HepG2 (cell line): ENCODE data around the gene ACSM2B. TPM values are rescaled to one million over a fixed set of nuclear protein-coding genes. Genes with fewer than 3 reads are reported as not detected.

Source experiments
- ADNP ChIP-seq: sonication (generic); formaldehyde crosslinking; IDR thresholded peaks from 2 replicates; pipeline ENCODE4 v1.4.0; 2020; ENCODE audit warnings: missing genetic modification reagents
- AKNA ChIP-seq: sonication (generic); formaldehyde crosslinking; IDR thresholded peaks from 2 replicates; pipeline ENCODE4 v1.4.0; 2020; ENCODE audit warnings: missing genetic modification reagents, borderline replicate concordance
- BRCA1 ChIP-seq: sonication (generic); formaldehyde crosslinking; IDR thresholded peaks from 2 replicates; pipeline ENCODE4 v1.4.0; 2020; ENCODE audit warnings: missing genetic modification reagents
- CBX2 ChIP-seq, 2 experiments: fragments of 200-600 bp in 1 of 2; sonication (generic); formaldehyde crosslinking in 1 of 2; IDR thresholded peaks; 2 replicates each; pipeline versions ENCODE4 v1.7.0 to v1.8.1; 2018 to 2022; ENCODE audit warnings: low read depth in 2 of 2, low read length in 1 of 2, mild to moderate bottlenecking in 1 of 2, missing genetic modification reagents in 1 of 2
- CREBL2 ChIP-seq: sonication (generic); formaldehyde crosslinking; IDR thresholded peaks from 2 replicates; pipeline ENCODE4 v1.8.1; 2023; ENCODE audit warnings: missing genetic modification reagents, mild to moderate bottlenecking, borderline replicate concordance
- ESRRA ChIP-seq: sonication (generic); formaldehyde crosslinking; IDR thresholded peaks from 2 replicates; pipeline ENCODE4 v1.5.1; 2020; ENCODE audit warnings: mild to moderate bottlenecking, low read depth, missing genetic modification reagents
- HDAC6 ChIP-seq: fragments of 200-600 bp; sonication (generic); IDR thresholded peaks from 2 replicates; pipeline ENCODE4 v1.7.0; 2017; ENCODE audit warnings: mild to moderate bottlenecking, antibody characterized with exemption, low read length, low read depth
- HNF4A ChIP-seq: sonication (generic); formaldehyde crosslinking; IDR thresholded peaks from 2 replicates; pipeline ENCODE4 v1.4.0; 2020; ENCODE audit warnings: missing genetic modification reagents
- JDP2 ChIP-seq: sonication (generic); formaldehyde crosslinking; IDR thresholded peaks from 2 replicates; pipeline ENCODE4 v1.8.1; 2022; ENCODE audit warnings: missing genetic modification reagents, borderline replicate concordance
- KLF13 ChIP-seq: sonication (generic); formaldehyde crosslinking; IDR thresholded peaks from 2 replicates; pipeline ENCODE4 v1.4.0; 2020; ENCODE audit warnings: mild to moderate bottlenecking, missing genetic modification reagents
- POLR2A ChIP-seq, 2 experiments: IDR thresholded peaks; 2 replicates each; pipeline ENCODE4 v1.6.1; 2011; ENCODE audit warnings: low read depth in 2 of 2, low read length in 2 of 2, mild to moderate bottlenecking in 1 of 2, moderate library complexity in 1 of 2; ENCODE audit not compliant: insufficient read depth in 1 of 2
- POLR2AphosphoS5 ChIP-seq: IDR thresholded peaks from 2 replicates; pipeline ENCODE4 v1.6.1; 2012; ENCODE audit warnings: low read depth, low read length
- SIX1 ChIP-seq: sonication (generic); formaldehyde crosslinking; IDR thresholded peaks from 2 replicates; pipeline ENCODE4 v1.4.0; 2020; ENCODE audit warnings: missing genetic modification reagents, borderline replicate concordance
- ZFP91 ChIP-seq: sonication (generic); formaldehyde crosslinking; IDR thresholded peaks from 2 replicates; pipeline ENCODE4 v1.9.0; 2022; ENCODE audit warnings: missing genetic modification reagents, mild to moderate bottlenecking, borderline replicate concordance
- ZKSCAN1 ChIP-seq: fragments of 150-350 bp; IDR thresholded peaks from 2 replicates; pipeline ENCODE4 v1.6.1; 2014; ENCODE audit warnings: low read length
- ZNF367 ChIP-seq: sonication (generic); formaldehyde crosslinking; IDR thresholded peaks from 2 replicates; pipeline ENCODE4 v1.4.0; 2020; ENCODE audit warnings: missing genetic modification reagents, borderline replicate concordance
- ZNF501 ChIP-seq: sonication (generic); formaldehyde crosslinking; IDR thresholded peaks from 2 replicates; pipeline ENCODE4 v1.5.1; 2020; ENCODE audit warnings: mild to moderate bottlenecking, moderate library complexity, missing genetic modification reagents
- ZNF747 ChIP-seq: sonication (generic); formaldehyde crosslinking; IDR thresholded peaks from 2 replicates; pipeline ENCODE4 v1.8.1; 2023; ENCODE audit warnings: missing genetic modification reagents, mild to moderate bottlenecking, borderline replicate concordance
- ZNF770 ChIP-seq: sonication (generic); formaldehyde crosslinking; IDR thresholded peaks from 2 replicates; pipeline ENCODE4 v1.5.0; 2020; ENCODE audit warnings: mild to moderate bottlenecking, missing genetic modification reagents
- ZNF788 ChIP-seq: sonication (generic); formaldehyde crosslinking; IDR thresholded peaks from 2 replicates; pipeline ENCODE4 v1.5.0; 2020; ENCODE audit warnings: mild to moderate bottlenecking, missing genetic modification reagents, borderline replicate concordance
- ZUFSP ChIP-seq: sonication (generic); formaldehyde crosslinking; IDR thresholded peaks from 2 replicates; pipeline ENCODE4 v1.9.0; 2021; ENCODE audit warnings: missing genetic modification reagents, mild to moderate bottlenecking, borderline replicate concordance
- polyA plus RNA-seq, 8 experiments: library from polyadenylated mRNA; depleted of rRNA in 3 of 8; stranded (reverse) in 7 of 8; unstranded in 1 of 8; fragments of >200 nt; fragmentation: Illumina TruSeq in 4 of 8; extraction: Trizol in 4 of 8; gene quantifications; 2 replicates each; pipeline versions ENCODE4 v1.2.1 to v1.2.3, GENCODE V29; 2011 to 2016; ENCODE audit warnings: low read depth in 4 of 8, missing spikeins in 1 of 8, mixed read lengths in 1 of 8; ENCODE audit not compliant: insufficient read depth in 1 of 8
- total RNA-seq, 5 experiments: library from RNA; depleted of rRNA; stranded (reverse); fragments of >200 nt; fragmentation: Illumina TruSeq; extraction: Trizol; gene quantifications; 2 replicates each; pipeline ENCODE4 v1.2.3, GENCODE V29; 2016; ENCODE audit warnings: low read depth in 1 of 5

ACSM2B gene
- total and polyA plus RNA-seq, 2 of the 13 experiments (the other 11 are each of a cell fraction or from before 2014, with no cell fraction given): 22.9 to 34.0 TPM

- no peak for TF ChIP-seq ZUFSP (CRISPR knock-in tag)
- no peak for TF ChIP-seq POLR2A (IDR thresholded peaks at IDR 0.05; ENCODE audit: insufficient read depth in 1 of 2, low read depth in 2 of 2, low read length in 2 of 2)
- TF ChIP-seq ZNF367: no peak
- peak; percentile 88 for TF ChIP-seq HNF4A
- no peak for TF ChIP-seq ZNF501 (CRISPR knock-in tag)
- TF ChIP-seq ZNF747: no peak
- TF ChIP-seq ZKSCAN1: no peak
- no peak for TF ChIP-seq HDAC6
- no peak for TF ChIP-seq KLF13 (CRISPR knock-in tag)
- TF ChIP-seq POLR2AphosphoS5: no peak
- TF ChIP-seq ZFP91 (CRISPR knock-in tag): no peak
- no peak for TF ChIP-seq ESRRA (CRISPR knock-in tag)
- TF ChIP-seq CBX2 (IDR thresholded peaks at IDR 0.05; ENCODE audit: low read depth, low read length): no peak
- no peak for TF ChIP-seq CBX2 (CRISPR knock-in tag; IDR thresholded peaks at IDR 0.05; ENCODE audit: low read depth)
- no peak for TF ChIP-seq ZNF770 (CRISPR knock-in tag)
- TF ChIP-seq ZNF788: no peak
- TF ChIP-seq CREBL2: no peak
- no peak for TF ChIP-seq JDP2 (CRISPR knock-in tag)
- TF ChIP-seq BRCA1: no peak
- no peak for TF ChIP-seq AKNA (CRISPR knock-in tag)
- TF ChIP-seq SIX1: no peak
- TF ChIP-seq ADNP (CRISPR knock-in tag): no peak
Observed at GRCh38 chr16:20538181-20538580, 38.0 kb downstream of the ACSM2B start (continued).
